WTC11 (cell line): ENCODE data around the gene INTS2. TPM values are rescaled to one million over a fixed set of nuclear protein-coding genes. Genes with fewer than 3 reads are reported as not detected.

Experiments
- ATAC-seq: fragments of 200-7000 bp; cut with Tn5 transposase; 2 replicates; pipeline ENCODE4 v1.10.0; 2021; ENCODE audit warnings: mild to moderate bottlenecking, moderate library complexity
- Bru-seq: library from RNA; stranded (reverse); fragments of 400-500 nt; gene quantifications from one replicate; lab custom pipeline; 2021; lab: Mats Ljungman, UMichigan
- CTCF ChIA-PET: fragments of 300-600 bp; sonication (Branson Sonifier 250); formaldehyde crosslinking; loops from one replicate; lab custom pipeline; 2021; ENCODE audit warnings: antibody characterized with exemption; lab: Charles Lee
- POLR2A ChIA-PET: fragments of 350-600 bp; sonication (Branson Sonifier 250); formaldehyde crosslinking; loops from one replicate; lab custom pipeline; 2021; ENCODE audit warnings: antibody characterized with exemption; lab: Charles Lee
- DNase-seq: peaks from one replicate; pipeline ENCODE4 v3.0.0; 2021; ENCODE audit warnings: low spot score
- H3K27ac Mint-ChIP-seq: 2 replicates; pipeline ENCODE4 v1.8.0; 2021; ENCODE audit warnings: mixed read lengths
- H3K27me3 Mint-ChIP-seq: 2 replicates; pipeline ENCODE4 v1.8.0; 2021; ENCODE audit warnings: low read depth, mild to moderate bottlenecking, moderate library complexity, mixed read lengths
- H3K36me3 Mint-ChIP-seq: 2 replicates; pipeline ENCODE4 v1.8.0; 2021; ENCODE audit warnings: mixed read lengths
- H3K4me1 Mint-ChIP-seq: 2 replicates; pipeline ENCODE4 v1.8.0; 2022; ENCODE audit warnings: mixed read lengths
- H3K4me3 Mint-ChIP-seq: 2 replicates; pipeline ENCODE4 v1.8.0; 2021; ENCODE audit warnings: mild to moderate bottlenecking, moderate library complexity, mixed read lengths
- H3K9me3 Mint-ChIP-seq: 2 replicates; pipeline ENCODE4 v1.8.0; 2021; ENCODE audit warnings: mixed read lengths
- ATF1 ChIP-seq: sonication (generic); formaldehyde crosslinking; IDR thresholded peaks from 2 replicates; pipeline ENCODE4 v1.8.1; 2023; ENCODE audit warnings: mild to moderate bottlenecking, moderate library complexity, missing genetic modification reagents
- CREB1 ChIP-seq: sonication (generic); formaldehyde crosslinking; IDR thresholded peaks from 2 replicates; pipeline ENCODE4 v1.8.0; 2023; ENCODE audit warnings: mild to moderate bottlenecking, missing genetic modification reagents
- ETV6 ChIP-seq: sonication (generic); formaldehyde crosslinking; IDR thresholded peaks from 2 replicates; pipeline ENCODE4 v1.8.1; 2022; ENCODE audit warnings: mild to moderate bottlenecking, missing genetic modification reagents
- FOXK1 ChIP-seq: sonication (generic); formaldehyde crosslinking; IDR thresholded peaks from 2 replicates; pipeline ENCODE4 v1.8.0; 2022; ENCODE audit warnings: mild to moderate bottlenecking, moderate library complexity, missing genetic modification reagents
- GABPB1 ChIP-seq: sonication (generic); formaldehyde crosslinking; IDR thresholded peaks from 2 replicates; pipeline ENCODE4 v1.8.1; 2023; ENCODE audit warnings: mild to moderate bottlenecking, missing genetic modification reagents
- KAT7 ChIP-seq: sonication (generic); formaldehyde crosslinking; IDR thresholded peaks from 2 replicates; pipeline ENCODE4 v1.8.1; 2023; ENCODE audit warnings: missing genetic modification reagents, mild to moderate bottlenecking, borderline replicate concordance
- MYBL2 ChIP-seq: sonication (generic); formaldehyde crosslinking; IDR thresholded peaks from 2 replicates; pipeline ENCODE4 v1.8.1; 2023; ENCODE audit warnings: mild to moderate bottlenecking, moderate library complexity, missing genetic modification reagents
- SMAD4 ChIP-seq: sonication (generic); formaldehyde crosslinking; IDR thresholded peaks from 2 replicates; pipeline ENCODE4 v1.8.0; 2022; ENCODE audit warnings: mild to moderate bottlenecking, missing genetic modification reagents
- SP1 ChIP-seq: sonication (generic); formaldehyde crosslinking; conservative IDR thresholded peaks from 2 replicates; pipeline ENCODE4 v1.8.1; 2022; ENCODE audit warnings: missing genetic modification reagents
- TEAD1 ChIP-seq: sonication (generic); formaldehyde crosslinking; IDR thresholded peaks from 2 replicates; pipeline ENCODE4 v1.8.0; 2022; ENCODE audit warnings: mild to moderate bottlenecking, missing genetic modification reagents
- TP53 ChIP-seq: sonication (generic); formaldehyde crosslinking; IDR thresholded peaks from 2 replicates; pipeline ENCODE4 v1.8.1; 2023; ENCODE audit warnings: mild to moderate bottlenecking, missing genetic modification reagents
- ZNF232 ChIP-seq: sonication (generic); formaldehyde crosslinking; IDR thresholded peaks from 2 replicates; pipeline ENCODE4 v1.8.0; 2022; ENCODE audit warnings: mild to moderate bottlenecking, missing genetic modification reagents
- ZNF671 ChIP-seq: fragments of 250-450 bp; sonication (Bioruptor Pico); IDR thresholded peaks from 2 replicates; pipeline ENCODE4 v1.8.0; 2021; ENCODE audit warnings: mild to moderate bottlenecking
- long read RNA-seq, 3 experiments: library from RNA in 1 of 3; library from capped mRNA in 1 of 3; library from polyadenylated mRNA in 1 of 3; unstranded in 2 of 3; stranded (forward) in 1 of 3; transcript quantifications; one replicate each; pipeline ENCODE4 v2.0.0, GENCODE V29; 2021
- total RNA-seq: library from RNA; stranded (reverse); gene quantifications from 3 replicates; pipeline ENCODE4 v1.2.3, GENCODE V29; 2021
- TF ChIP-seq, protein P1 (sequence below): fragments of 250-450 bp; sonication (Bioruptor Pico); IDR thresholded peaks from 2 replicates; pipeline ENCODE4 v1.9.0; 2021; ENCODE audit warnings: mild to moderate bottlenecking
- TF ChIP-seq, protein P2 (sequence below): sonication (generic); formaldehyde crosslinking; IDR thresholded peaks from 2 replicates; pipeline ENCODE4 v1.8.0; 2023; ENCODE audit warnings: missing genetic modification reagents, mild to moderate bottlenecking, borderline replicate concordance
- TF ChIP-seq, protein P3 (sequence below): sonication (generic); formaldehyde crosslinking; IDR thresholded peaks from 2 replicates; pipeline ENCODE4 v1.8.1; 2023; ENCODE audit warnings: mild to moderate bottlenecking, missing genetic modification reagents
- TF ChIP-seq, protein P4 (sequence below): sonication (generic); formaldehyde crosslinking; IDR thresholded peaks from 2 replicates; pipeline ENCODE4 v1.8.1; 2022; ENCODE audit warnings: low read depth, mild to moderate bottlenecking, moderate library complexity, missing genetic modification reagents, borderline replicate concordance
- TF ChIP-seq, protein P5 (sequence below): sonication (generic); formaldehyde crosslinking; IDR thresholded peaks from 2 replicates; pipeline ENCODE4 v1.8.1; 2023; ENCODE audit warnings: mild to moderate bottlenecking, moderate library complexity, missing genetic modification reagents

INTS2 gene, protein sequence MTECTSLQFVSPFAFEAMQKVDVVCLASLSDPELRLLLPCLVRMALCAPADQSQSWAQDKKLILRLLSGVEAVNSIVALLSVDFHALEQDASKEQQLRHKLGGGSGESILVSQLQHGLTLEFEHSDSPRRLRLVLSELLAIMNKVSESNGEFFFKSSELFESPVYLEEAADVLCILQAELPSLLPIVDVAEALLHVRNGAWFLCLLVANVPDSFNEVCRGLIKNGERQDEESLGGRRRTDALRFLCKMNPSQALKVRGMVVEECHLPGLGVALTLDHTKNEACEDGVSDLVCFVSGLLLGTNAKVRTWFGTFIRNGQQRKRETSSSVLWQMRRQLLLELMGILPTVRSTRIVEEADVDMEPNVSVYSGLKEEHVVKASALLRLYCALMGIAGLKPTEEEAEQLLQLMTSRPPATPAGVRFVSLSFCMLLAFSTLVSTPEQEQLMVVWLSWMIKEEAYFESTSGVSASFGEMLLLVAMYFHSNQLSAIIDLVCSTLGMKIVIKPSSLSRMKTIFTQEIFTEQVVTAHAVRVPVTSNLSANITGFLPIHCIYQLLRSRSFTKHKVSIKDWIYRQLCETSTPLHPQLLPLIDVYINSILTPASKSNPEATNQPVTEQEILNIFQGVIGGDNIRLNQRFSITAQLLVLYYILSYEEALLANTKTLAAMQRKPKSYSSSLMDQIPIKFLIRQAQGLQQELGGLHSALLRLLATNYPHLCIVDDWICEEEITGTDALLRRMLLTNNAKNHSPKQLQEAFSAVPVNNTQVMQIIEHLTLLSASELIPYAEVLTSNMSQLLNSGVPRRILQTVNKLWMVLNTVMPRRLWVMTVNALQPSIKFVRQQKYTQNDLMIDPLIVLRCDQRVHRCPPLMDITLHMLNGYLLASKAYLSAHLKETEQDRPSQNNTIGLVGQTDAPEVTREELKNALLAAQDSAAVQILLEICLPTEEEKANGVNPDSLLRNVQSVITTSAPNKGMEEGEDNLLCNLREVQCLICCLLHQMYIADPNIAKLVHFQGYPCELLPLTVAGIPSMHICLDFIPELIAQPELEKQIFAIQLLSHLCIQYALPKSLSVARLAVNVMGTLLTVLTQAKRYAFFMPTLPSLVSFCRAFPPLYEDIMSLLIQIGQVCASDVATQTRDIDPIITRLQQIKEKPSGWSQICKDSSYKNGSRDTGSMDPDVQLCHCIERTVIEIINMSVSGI
- total RNA-seq, result 24.1 to 24.9 TPM (median 24.3 TPM) in 3 replicates
- Bru-seq, nascent RNA, result percentile 69 among the genes with signal in this experiment
- long read RNA-seq, experiment 1, full-length matches to known transcripts, result 47 of 83 reads
- long read RNA-seq, experiment 1, partial matches to known transcripts, result 21 of 83 reads
- long read RNA-seq, experiment 1, other reads (novel, unspliced or antisense), result 15 of 83 reads
- long read RNA-seq, experiment 2, full-length matches to known transcripts, result 1 of 19 reads
- long read RNA-seq, experiment 2, partial matches to known transcripts, result 4 of 19 reads
- long read RNA-seq, experiment 2, other reads (novel, unspliced or antisense), result 14 of 19 reads
- long read RNA-seq, experiment 3, partial matches to known transcripts, result 1 of 3 reads
- long read RNA-seq, experiment 3, other reads (novel, unspliced or antisense), result 2 of 3 reads

DNA sequence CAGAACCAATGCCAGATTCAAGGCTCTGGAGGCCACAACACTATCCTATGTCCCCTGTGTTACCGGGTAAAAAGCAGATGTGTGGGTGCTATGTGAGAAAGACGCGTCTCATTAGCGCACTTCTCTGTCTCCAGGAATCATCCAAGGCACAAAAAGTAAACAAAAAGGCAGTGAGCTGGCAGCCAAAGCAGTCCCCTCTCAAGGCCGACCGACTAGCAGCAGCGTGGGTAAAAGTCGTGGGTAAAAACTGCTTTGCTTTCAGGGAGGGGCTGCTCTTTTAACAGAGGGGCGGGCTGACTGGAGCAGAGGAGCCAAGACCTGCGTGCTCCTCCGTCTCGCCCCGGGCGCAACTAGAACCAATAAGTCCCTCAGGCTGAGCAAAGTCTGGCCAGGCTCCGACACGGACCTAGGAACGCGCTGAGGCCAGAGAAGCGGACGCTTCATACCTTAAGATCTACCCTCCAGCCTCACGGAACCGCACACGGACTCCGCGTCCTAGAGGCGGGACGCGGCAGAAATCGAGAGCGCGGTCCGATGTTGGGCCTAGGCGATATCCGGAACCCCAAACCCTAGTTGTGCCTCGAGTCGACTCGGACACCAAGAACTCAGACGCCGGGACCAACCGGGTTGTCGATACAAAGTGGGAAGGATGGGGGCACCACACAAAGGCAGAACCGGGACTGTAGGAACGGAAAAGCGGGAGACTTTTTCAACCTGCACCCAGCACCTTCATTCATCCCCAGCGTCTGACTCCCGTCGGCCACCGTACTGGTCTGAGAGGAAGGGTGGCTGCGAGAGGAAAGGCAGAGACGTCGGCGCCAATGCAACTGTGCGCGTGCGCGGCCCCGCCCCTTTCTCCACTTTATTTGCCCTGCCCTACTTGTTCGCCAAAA is at the start of gene INTS2:
INTS2 (minus strand) TSS at position 775 of the 893 bp plus-strand sequence. CDS start 1,338 bp downstream, outside the sequence.
- Mint-ChIP-seq H3K9me3 (no peaks in the 10 kb centered on the region), H3K36me3 (peaks cover 28% of the 10 kb centered on the region), H3K4me1 (peaks cover 11% of the 10 kb centered on the region), H3K4me3 (peak within 1 kb of the TSS; percentile 86), H3K27me3 (no peaks in the 10 kb centered on the region; the same call in 1 of the 2 replicates), H3K27ac (peak within 1 kb of the TSS; percentile 72)
- peak; percentile 92 for DNase-seq
- CTCF ChIA-PET, result no interaction called here
- ATAC-seq, result peak; percentile 92
- POLR2A ChIA-PET, result no interaction called here
- TF ChIP-seq TEAD1 (CRISPR knock-in tag), result peak; percentile 69; the same call in 1 of the 2 replicates
- no peak for TF ChIP-seq TP53 (CRISPR knock-in tag)
- TF ChIP-seq ATF1 (CRISPR knock-in tag), result no peak
- TF ChIP-seq ZNF671 (CRISPR knock-in tag), result no peak
- peak; percentile 76 for TF ChIP-seq MYBL2
- TF ChIP-seq FOXK1 (CRISPR knock-in tag), result peak; percentile 68
- TF ChIP-seq, protein P1, sequence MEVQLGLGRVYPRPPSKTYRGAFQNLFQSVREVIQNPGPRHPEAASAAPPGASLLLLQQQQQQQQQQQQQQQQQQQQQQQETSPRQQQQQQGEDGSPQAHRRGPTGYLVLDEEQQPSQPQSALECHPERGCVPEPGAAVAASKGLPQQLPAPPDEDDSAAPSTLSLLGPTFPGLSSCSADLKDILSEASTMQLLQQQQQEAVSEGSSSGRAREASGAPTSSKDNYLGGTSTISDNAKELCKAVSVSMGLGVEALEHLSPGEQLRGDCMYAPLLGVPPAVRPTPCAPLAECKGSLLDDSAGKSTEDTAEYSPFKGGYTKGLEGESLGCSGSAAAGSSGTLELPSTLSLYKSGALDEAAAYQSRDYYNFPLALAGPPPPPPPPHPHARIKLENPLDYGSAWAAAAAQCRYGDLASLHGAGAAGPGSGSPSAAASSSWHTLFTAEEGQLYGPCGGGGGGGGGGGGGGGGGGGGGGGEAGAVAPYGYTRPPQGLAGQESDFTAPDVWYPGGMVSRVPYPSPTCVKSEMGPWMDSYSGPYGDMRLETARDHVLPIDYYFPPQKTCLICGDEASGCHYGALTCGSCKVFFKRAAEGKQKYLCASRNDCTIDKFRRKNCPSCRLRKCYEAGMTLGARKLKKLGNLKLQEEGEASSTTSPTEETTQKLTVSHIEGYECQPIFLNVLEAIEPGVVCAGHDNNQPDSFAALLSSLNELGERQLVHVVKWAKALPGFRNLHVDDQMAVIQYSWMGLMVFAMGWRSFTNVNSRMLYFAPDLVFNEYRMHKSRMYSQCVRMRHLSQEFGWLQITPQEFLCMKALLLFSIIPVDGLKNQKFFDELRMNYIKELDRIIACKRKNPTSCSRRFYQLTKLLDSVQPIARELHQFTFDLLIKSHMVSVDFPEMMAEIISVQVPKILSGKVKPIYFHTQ (CRISPR knock-in tag), result no peak
- peak; percentile 25; the same call in 1 of the 2 replicates for TF ChIP-seq ZNF232 (CRISPR knock-in tag)
- TF ChIP-seq, protein P2, sequence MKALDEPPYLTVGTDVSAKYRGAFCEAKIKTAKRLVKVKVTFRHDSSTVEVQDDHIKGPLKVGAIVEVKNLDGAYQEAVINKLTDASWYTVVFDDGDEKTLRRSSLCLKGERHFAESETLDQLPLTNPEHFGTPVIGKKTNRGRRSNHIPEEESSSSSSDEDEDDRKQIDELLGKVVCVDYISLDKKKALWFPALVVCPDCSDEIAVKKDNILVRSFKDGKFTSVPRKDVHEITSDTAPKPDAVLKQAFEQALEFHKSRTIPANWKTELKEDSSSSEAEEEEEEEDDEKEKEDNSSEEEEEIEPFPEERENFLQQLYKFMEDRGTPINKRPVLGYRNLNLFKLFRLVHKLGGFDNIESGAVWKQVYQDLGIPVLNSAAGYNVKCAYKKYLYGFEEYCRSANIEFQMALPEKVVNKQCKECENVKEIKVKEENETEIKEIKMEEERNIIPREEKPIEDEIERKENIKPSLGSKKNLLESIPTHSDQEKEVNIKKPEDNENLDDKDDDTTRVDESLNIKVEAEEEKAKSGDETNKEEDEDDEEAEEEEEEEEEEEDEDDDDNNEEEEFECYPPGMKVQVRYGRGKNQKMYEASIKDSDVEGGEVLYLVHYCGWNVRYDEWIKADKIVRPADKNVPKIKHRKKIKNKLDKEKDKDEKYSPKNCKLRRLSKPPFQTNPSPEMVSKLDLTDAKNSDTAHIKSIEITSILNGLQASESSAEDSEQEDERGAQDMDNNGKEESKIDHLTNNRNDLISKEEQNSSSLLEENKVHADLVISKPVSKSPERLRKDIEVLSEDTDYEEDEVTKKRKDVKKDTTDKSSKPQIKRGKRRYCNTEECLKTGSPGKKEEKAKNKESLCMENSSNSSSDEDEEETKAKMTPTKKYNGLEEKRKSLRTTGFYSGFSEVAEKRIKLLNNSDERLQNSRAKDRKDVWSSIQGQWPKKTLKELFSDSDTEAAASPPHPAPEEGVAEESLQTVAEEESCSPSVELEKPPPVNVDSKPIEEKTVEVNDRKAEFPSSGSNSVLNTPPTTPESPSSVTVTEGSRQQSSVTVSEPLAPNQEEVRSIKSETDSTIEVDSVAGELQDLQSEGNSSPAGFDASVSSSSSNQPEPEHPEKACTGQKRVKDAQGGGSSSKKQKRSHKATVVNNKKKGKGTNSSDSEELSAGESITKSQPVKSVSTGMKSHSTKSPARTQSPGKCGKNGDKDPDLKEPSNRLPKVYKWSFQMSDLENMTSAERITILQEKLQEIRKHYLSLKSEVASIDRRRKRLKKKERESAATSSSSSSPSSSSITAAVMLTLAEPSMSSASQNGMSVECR (CRISPR knock-in tag), result peak; percentile 58; the same call in 1 of the 2 replicates
- TF ChIP-seq, protein P3, sequence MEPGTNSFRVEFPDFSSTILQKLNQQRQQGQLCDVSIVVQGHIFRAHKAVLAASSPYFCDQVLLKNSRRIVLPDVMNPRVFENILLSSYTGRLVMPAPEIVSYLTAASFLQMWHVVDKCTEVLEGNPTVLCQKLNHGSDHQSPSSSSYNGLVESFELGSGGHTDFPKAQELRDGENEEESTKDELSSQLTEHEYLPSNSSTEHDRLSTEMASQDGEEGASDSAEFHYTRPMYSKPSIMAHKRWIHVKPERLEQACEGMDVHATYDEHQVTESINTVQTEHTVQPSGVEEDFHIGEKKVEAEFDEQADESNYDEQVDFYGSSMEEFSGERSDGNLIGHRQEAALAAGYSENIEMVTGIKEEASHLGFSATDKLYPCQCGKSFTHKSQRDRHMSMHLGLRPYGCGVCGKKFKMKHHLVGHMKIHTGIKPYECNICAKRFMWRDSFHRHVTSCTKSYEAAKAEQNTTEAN (CRISPR knock-in tag), result 0 out of 2 replicates have a peak, but pooled peaks have one; percentile 61
- TF ChIP-seq, protein P4, sequence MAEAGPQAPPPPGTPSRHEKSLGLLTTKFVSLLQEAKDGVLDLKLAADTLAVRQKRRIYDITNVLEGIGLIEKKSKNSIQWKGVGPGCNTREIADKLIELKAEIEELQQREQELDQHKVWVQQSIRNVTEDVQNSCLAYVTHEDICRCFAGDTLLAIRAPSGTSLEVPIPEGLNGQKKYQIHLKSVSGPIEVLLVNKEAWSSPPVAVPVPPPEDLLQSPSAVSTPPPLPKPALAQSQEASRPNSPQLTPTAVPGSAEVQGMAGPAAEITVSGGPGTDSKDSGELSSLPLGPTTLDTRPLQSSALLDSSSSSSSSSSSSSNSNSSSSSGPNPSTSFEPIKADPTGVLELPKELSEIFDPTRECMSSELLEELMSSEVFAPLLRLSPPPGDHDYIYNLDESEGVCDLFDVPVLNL (CRISPR knock-in tag), result no peak
- peak; percentile 56; the same call in 1 of the 2 replicates for TF ChIP-seq SMAD4 (CRISPR knock-in tag)
- TF ChIP-seq KAT7 (CRISPR knock-in tag), result peak; percentile 61; the same call in 1 of the 2 replicates
- 0 out of 2 replicates have a peak, but pooled peaks have one; percentile 63 for TF ChIP-seq ETV6 (CRISPR knock-in tag)
- TF ChIP-seq CREB1 (CRISPR knock-in tag), result no peak
- peak; percentile 45; the same call in 1 of the 2 replicates for TF ChIP-seq GABPB1
- TF ChIP-seq SP1 (CRISPR knock-in tag), result peak; percentile 79
- TF ChIP-seq, protein P5, sequence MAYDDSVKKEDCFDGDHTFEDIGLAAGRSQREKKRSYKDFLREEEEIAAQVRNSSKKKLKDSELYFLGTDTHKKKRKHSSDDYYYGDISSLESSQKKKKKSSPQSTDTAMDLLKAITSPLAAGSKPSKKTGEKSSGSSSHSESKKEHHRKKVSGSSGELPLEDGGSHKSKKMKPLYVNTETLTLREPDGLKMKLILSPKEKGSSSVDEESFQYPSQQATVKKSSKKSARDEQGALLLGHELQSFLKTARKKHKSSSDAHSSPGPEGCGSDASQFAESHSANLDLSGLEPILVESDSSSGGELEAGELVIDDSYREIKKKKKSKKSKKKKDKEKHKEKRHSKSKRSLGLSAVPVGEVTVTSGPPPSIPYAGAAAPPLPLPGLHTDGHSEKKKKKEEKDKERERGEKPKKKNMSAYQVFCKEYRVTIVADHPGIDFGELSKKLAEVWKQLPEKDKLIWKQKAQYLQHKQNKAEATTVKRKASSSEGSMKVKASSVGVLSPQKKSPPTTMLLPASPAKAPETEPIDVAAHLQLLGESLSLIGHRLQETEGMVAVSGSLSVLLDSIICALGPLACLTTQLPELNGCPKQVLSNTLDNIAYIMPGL (CRISPR knock-in tag), result peak; percentile 93
